ENCODE results near the gene TOR4A.

TOR4A gene

GRCh38 chr9:137277329-137278041, at the start of gene TOR4A:
Gene TOR4A (plus strand): TSS chr9:137277726. CDS start chr9:137278690, 964 bp downstream.
- Mint-ChIP-seq H3K4me3 (peak within 1 kb of the TSS; percentile 89 to 93), H3K27me3 (no peaks in the 10 kb centered on the region), H3K27ac (peak within 1 kb of the TSS; percentile 98), H3K9me3 (no peaks in the 10 kb centered on the region), H3K4me1 (peaks cover 25 to 41% of the 10 kb centered on the region in 2 donors), H3K36me3 (peaks cover 19 to 22% of the 10 kb centered on the region in 2 donors)
- ATAC-seq (replicated peaks) (peak; percentile 77 to 81), DNase-seq (peak; percentile 66)

- DNase-seq (no peak), ATAC-seq (replicated peaks) (no peak)
- Mint-ChIP-seq H3K4me3 (peak overlapping the region in 1 of 2 donors; percentile 29), H3K27me3 (peaks cover 12 to 28% of the 10 kb centered on the region in 2 donors), H3K4me1 (peaks cover 10 to 26% of the 10 kb centered on the region in 2 donors), H3K27ac (peak overlapping the region; percentile 87), H3K9me3 (no peaks in the 10 kb centered on the region), H3K36me3 (no peaks in the 10 kb centered on the region)
These were observed 49.5 kb upstream of the TOR4A start for GRCh38 chr9:137227853-137228505.

DNA sequence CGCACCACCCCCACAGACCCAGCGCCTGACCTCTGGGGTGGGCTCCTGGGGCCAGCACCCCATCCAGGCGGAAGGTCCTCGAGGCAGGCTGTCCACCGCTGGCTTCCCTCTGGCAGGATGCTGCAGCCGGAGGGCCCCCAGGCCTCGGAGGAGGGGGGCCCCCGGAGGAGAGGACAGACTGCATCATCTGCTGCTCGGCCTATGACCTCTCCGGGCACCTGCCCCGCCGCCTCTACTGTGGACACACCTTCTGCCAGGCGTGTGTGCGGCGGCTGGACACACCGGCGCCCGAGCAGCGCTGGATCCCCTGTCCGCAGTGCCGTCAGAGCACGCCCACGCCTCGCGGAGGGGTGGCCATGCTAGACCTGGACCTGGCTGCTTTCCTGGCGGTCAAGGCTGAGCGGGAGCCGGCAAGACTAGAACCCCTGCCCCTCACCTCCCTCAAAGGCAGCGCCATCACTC, 49.0 kb upstream of the TOR4A start:
- ATAC-seq (replicated peaks) (no peak), DNase-seq (no peak)
- Mint-ChIP-seq H3K27ac (no peak overlapping the region), H3K9me3 (no peaks in the 10 kb centered on the region), H3K4me3 (no peak overlapping the region), H3K27me3 (peaks cover 12 to 28% of the 10 kb centered on the region in 2 donors), H3K36me3 (no peaks in the 10 kb centered on the region), H3K4me1 (peaks cover 9 to 24% of the 10 kb centered on the region in 2 donors)

DNA sequence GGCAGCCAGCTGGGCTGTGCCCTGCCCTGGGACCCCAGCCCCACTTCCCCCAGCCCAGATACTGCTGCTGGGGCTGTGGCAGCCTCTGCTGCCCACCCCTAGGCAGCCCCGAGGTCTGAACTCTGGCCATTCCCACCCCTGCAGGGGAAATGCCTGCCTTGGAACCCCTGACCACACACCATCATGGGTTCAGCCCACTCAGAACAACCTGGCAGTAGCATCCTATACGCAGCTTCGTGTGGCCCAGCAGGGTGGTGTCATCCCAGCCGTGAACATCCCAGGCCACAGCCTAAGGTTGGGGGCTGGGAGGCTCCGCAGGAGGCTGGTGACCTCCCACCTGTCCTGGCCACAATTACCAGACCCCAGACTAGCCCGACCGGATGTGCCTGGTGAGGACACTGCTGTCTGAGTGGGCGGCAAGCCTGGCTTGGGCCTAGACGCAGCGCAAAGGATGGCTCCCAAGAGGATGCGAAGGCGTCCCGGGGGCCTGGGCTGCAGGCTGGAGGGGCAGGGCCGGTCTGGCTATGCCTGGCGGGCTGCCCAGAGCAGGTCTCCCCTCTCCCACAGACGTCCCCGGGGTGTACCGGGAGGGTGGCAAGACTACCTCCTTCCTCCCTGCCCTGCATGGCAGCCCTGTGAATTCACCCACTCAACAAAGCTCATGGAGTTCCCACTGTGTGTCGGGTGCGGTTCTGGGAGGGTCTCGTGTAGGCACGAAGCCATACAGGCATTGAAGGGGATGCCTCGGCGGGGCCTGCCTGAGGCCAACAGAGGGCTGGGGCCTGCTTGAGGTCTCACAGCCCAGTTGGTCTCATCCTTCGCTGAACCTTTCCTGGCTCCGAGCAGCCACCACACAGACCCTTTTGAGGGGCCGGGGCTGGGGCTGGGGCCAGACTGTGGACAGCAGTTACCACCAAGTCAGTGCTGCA, 48.3 kb upstream of the TOR4A start:
- ATAC-seq (replicated peaks), result no peak
- H3K9me3 Mint-ChIP-seq, result no peaks in the 10 kb centered on the region
- peaks cover 9 to 20% of the 10 kb centered on the region in 2 donors for H3K4me1 Mint-ChIP-seq
- H3K27me3 Mint-ChIP-seq, result peaks cover 12 to 28% of the 10 kb centered on the region in 2 donors
- DNase-seq, result no peak
- H3K27ac Mint-ChIP-seq, result no peak overlapping the region
- H3K4me3 Mint-ChIP-seq, result no peak overlapping the region
- H3K36me3 Mint-ChIP-seq, result no peaks in the 10 kb centered on the region

- ATAC-seq (replicated peaks) (no peak), DNase-seq (no peak)
- Mint-ChIP-seq H3K36me3 (no peaks in the 10 kb centered on the region), H3K27ac (no peak overlapping the region), H3K27me3 (peaks cover 12 to 28% of the 10 kb centered on the region in 2 donors), H3K9me3 (no peaks in the 10 kb centered on the region), H3K4me3 (no peak overlapping the region), H3K4me1 (peaks cover 16 to 24% of the 10 kb centered on the region in 2 donors)
These were observed 47.4 kb upstream of the TOR4A start for GRCh38 chr9:137229903-137230704.

- DNase-seq, result no peak
- H3K9me3 Mint-ChIP-seq, result no peaks in the 10 kb centered on the region
- no peak within 1 kb of the TSS for H3K27ac Mint-ChIP-seq
- ATAC-seq (replicated peaks), result no peak
- peaks cover 0 to 2% of the 10 kb centered on the region in 2 donors for H3K36me3 Mint-ChIP-seq
- peaks cover 16 to 23% of the 10 kb centered on the region in 2 donors for H3K4me1 Mint-ChIP-seq
- no peak within 1 kb of the TSS for H3K4me3 Mint-ChIP-seq
- H3K27me3 Mint-ChIP-seq, result peaks cover 12 to 28% of the 10 kb centered on the region in 2 donors
These were observed 46.7 kb upstream of the TOR4A start, which contains the start of gene SLC34A3 for GRCh38 chr9:137230705-137231371. Gene SLC34A3 (plus strand): TSS chr9:137230901. CDS start chr9:137231703, 802 bp downstream.

DNA sequence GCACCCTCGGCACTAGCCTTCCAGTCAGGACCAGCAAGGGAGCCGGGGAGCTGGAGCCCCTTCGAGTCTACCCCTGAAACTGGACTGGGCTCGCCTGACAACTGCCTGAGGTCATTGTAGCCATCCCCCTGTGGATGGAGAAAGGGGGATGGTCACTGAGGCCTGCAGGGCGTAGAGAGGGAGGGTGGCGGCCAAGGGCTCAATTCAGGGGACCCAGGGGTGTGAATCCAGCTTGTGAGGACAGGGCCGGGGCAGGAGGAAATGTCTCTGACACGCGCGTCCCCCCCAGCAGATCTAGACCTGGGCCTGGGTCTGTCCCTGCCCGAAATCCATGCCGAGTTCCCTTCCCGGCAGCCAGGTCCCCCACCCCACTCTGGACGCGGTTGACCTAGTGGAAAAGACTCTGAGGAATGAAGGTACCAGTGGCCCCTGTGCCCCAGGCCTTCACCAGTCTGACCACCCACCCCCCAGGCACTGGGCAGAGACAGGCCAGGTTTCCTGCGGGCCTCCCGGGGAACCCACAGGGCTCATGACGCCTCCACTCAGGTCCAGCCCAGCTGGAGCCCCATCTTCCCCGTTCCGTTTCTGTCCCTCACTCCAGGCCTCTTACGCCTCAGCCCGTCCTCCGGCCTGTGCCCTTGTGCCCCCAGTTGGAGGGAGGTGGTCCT, 46.0 kb upstream of the TOR4A start:
- no peak for DNase-seq
- ATAC-seq (replicated peaks), result no peak
- H3K36me3 Mint-ChIP-seq, result peaks cover 0 to 2% of the 10 kb centered on the region in 2 donors
- peaks cover 9 to 28% of the 10 kb centered on the region in 2 donors for H3K27me3 Mint-ChIP-seq
- no peak overlapping the region for H3K4me3 Mint-ChIP-seq
- no peaks in the 10 kb centered on the region for H3K9me3 Mint-ChIP-seq
- peaks cover 18 to 28% of the 10 kb centered on the region in 2 donors for H3K4me1 Mint-ChIP-seq
- no peak overlapping the region for H3K27ac Mint-ChIP-seq

DNA sequence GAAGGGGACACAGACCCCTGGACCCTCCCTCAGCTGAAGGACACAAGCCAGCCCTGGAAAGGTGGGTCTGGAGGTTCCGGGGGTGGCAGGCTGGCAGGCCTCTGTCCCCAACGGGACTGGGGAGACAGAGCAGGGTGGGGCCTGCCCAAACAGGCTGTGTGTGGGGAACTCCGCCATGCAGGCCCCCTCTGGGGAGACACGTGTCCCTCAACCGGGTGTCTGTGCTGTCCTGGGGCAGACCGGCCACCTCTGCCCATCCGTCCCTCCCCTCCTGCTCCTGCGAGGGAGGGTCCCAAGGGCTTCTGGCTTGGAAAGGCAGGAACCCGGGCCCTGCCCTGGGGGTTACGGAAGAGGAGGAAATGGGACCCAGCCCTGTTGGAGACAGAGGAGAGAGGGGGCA, 45.4 kb upstream of the TOR4A start:
- DNase-seq (no peak), ATAC-seq (replicated peaks) (no peak)
- no peak overlapping the region for H3K4me3 Mint-ChIP-seq
- H3K27ac Mint-ChIP-seq, result no peak overlapping the region
- peaks cover 16 to 34% of the 10 kb centered on the region in 2 donors for H3K4me1 Mint-ChIP-seq
- H3K9me3 Mint-ChIP-seq, result no peaks in the 10 kb centered on the region
- H3K36me3 Mint-ChIP-seq, result peaks cover 0 to 2% of the 10 kb centered on the region in 2 donors
- H3K27me3 Mint-ChIP-seq, result peaks cover 9 to 28% of the 10 kb centered on the region in 2 donors

DNA sequence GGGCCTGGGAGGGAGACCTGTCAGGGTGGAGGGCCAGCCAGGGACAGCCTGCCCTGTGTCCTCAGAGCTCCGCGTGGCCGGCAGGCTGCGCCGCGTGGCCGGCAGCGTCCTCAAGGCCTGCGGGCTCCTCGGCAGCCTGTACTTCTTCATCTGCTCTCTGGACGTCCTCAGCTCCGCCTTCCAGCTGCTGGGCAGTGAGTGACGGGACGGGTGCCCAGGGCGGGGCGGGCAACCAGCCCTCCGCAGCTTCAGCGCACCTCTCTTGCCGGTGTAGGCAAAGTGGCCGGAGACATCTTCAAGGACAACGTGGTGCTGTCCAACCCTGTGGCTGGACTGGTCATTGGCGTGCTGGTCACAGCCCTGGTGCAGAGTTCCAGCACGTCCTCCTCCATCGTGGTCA, 45.0 kb upstream of the TOR4A start:
- Mint-ChIP-seq H3K9me3 (no peaks in the 10 kb centered on the region), H3K27me3 (peaks cover 7 to 25% of the 10 kb centered on the region in 2 donors), H3K4me1 (peaks cover 17 to 35% of the 10 kb centered on the region in 2 donors), H3K36me3 (peaks cover 0 to 2% of the 10 kb centered on the region in 2 donors), H3K27ac (no peak overlapping the region), H3K4me3 (no peak overlapping the region)
- no peak for DNase-seq
- ATAC-seq (replicated peaks), result no peak

DNA sequence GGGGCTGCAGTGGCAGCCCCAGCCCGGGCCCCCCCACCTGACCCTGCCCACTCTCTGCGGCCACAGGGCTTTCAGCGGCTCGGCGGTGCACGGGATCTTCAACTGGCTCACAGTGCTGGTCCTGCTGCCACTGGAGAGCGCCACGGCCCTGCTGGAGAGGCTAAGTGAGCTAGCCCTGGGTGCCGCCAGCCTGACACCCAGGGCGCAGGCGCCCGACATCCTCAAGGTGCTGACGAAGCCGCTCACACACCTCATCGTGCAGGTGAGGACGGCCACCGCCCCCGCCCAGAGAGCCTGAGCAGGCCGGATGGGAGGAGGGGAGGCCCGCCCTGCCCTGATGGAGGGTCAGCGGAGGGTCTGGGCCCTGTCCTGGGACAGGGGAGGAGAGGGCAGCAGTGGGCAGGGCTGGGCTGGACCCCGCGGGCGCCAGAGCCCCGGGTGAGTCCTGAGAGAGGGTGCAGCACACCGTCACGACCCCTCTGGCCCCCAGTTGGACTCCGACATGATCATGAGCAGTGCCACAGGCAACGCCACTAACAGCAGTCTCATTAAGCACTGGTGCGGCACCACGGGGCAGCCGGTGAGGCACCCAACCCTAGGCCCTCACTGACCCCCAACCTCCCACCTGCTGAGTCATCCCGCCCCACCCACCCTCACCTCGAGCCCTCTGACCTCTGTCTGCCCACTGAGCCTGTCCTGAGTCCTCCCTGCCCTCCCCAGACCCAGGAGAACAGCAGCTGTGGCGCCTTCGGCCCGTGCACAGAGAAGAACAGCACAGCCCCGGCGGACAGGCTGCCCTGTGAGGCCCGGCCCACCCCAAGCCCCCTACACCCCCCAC, 44.2 kb upstream of the TOR4A start:
- DNase-seq (no peak), ATAC-seq (replicated peaks) (no peak)
- Mint-ChIP-seq H3K36me3 (peaks cover 0 to 2% of the 10 kb centered on the region in 2 donors), H3K27me3 (peaks cover 4 to 21% of the 10 kb centered on the region in 2 donors), H3K4me1 (peaks cover 20 to 39% of the 10 kb centered on the region in 2 donors), H3K27ac (no peak overlapping the region), H3K4me3 (no peak overlapping the region), H3K9me3 (no peaks in the 10 kb centered on the region)

GRCh38 chr9:137234055-137234697, 43.4 kb upstream of the TOR4A start:
- no peak overlapping the region for H3K27ac Mint-ChIP-seq
- H3K4me1 Mint-ChIP-seq, result peaks cover 24 to 47% of the 10 kb centered on the region in 2 donors
- no peak for DNase-seq
- no peaks in the 10 kb centered on the region for H3K9me3 Mint-ChIP-seq
- no peak overlapping the region for H3K4me3 Mint-ChIP-seq
- peaks cover 0 to 18% of the 10 kb centered on the region in 2 donors for H3K27me3 Mint-ChIP-seq
- H3K36me3 Mint-ChIP-seq, result peaks cover 0 to 4% of the 10 kb centered on the region in 2 donors
- no peak for ATAC-seq (replicated peaks)
